Endodermal cell (in vitro differentiated cells): Measurements from ENCODE around the gene NPB. TPM values are rescaled to one million over a fixed set of nuclear protein-coding genes. Genes with fewer than 3 reads are reported as not detected.

Experiments used
- DNase-seq: peaks from one replicate; pipeline ENCODE4 v3.0.0-alpha.2; 2017
- H3K27ac ChIP-seq: 2 replicates; pipeline ENCODE4 v1.5.1; 2013; ENCODE audit warnings: mild to moderate bottlenecking, low read depth, low read length, moderate library complexity
- H3K27me3 ChIP-seq: 2 replicates; pipeline ENCODE4 v1.6.1; 2013; ENCODE audit warnings: mild to moderate bottlenecking, low read length, moderate library complexity; ENCODE audit not compliant: insufficient read depth, control insufficient read depth, poor library complexity, severe bottlenecking
- H3K36me3 ChIP-seq: 2 replicates; pipeline ENCODE4 v1.7.0; 2013; ENCODE audit warnings: mild to moderate bottlenecking, low read length, moderate library complexity; ENCODE audit not compliant: control insufficient read depth, insufficient read depth
- H3K4me1 ChIP-seq: one replicate; pipeline ENCODE4 v1.7.0; 2013; ENCODE audit warnings: low read length; ENCODE audit not compliant: control insufficient read depth, insufficient read depth
- H3K4me3 ChIP-seq: 2 replicates; pipeline ENCODE4 v1.5.1; 2013; ENCODE audit warnings: mild to moderate bottlenecking, low read length, moderate library complexity
- H3K9ac ChIP-seq: 2 replicates; pipeline ENCODE4 v1.6.1; 2013; ENCODE audit warnings: mild to moderate bottlenecking, low read length, moderate library complexity; ENCODE audit not compliant: poor library complexity, severe bottlenecking; ENCODE audit errors: extremely low read depth
- H3K9me3 ChIP-seq: 2 replicates; pipeline ENCODE4 v1.6.1; 2013; ENCODE audit warnings: mild to moderate bottlenecking, low read length, moderate library complexity; ENCODE audit not compliant: control insufficient read depth
- H3K27ac Mint-ChIP-seq: 2 replicates; pipeline ENCODE4 v1.8.0; 2020; ENCODE audit warnings: mixed read lengths
- H3K27me3 Mint-ChIP-seq: 2 replicates; pipeline ENCODE4 v1.8.0; 2021; ENCODE audit warnings: mild to moderate bottlenecking, mixed read lengths; ENCODE audit not compliant: insufficient read depth
- H3K36me3 Mint-ChIP-seq: 2 replicates; pipeline ENCODE4 v1.8.0; 2020; ENCODE audit warnings: low read depth, mixed read lengths
- H3K4me1 Mint-ChIP-seq: 2 replicates; pipeline ENCODE4 v1.8.0; 2020; ENCODE audit warnings: mixed read lengths
- H3K4me3 Mint-ChIP-seq: 2 replicates; pipeline ENCODE4 v1.8.0; 2020; ENCODE audit warnings: mild to moderate bottlenecking, moderate library complexity, mixed read lengths
- H3K9me3 Mint-ChIP-seq: 2 replicates; pipeline ENCODE4 v1.8.0; 2020; ENCODE audit warnings: mild to moderate bottlenecking, mixed read lengths
- CTCF ChIP-seq: fragments of 200-600 bp; sonication (generic); conservative IDR thresholded peaks from 2 replicates; pipeline ENCODE4 v1.5.0; 2021; ENCODE audit warnings: antibody characterized with exemption, mild to moderate bottlenecking
- WGBS, 2 experiments: methylation state at CpG; one replicate each; pipeline versions ENCODE4 v1.1.5 to v1.1.7; 2013; ENCODE audit warnings: missing lambda C conversion rate in 2 of 2, mixed read lengths in 1 of 2; ENCODE audit not compliant: insufficient coverage in 1 of 2, insufficient read length in 1 of 2; 5-methylcytosine and 5-hydroxymethylcytosine counted together
- total RNA-seq, 2 donors: library from RNA; stranded (reverse); fragmentation: NEBNext Ultra II Directional in 1 of 2; extraction: Animal tissue kit (Norgen Biotek cat#: 25700) in 1 of 2; gene quantifications; 2 replicates in 1 of 2; 3 replicates in 1 of 2; pipeline ENCODE4 v1.2.1, GENCODE V29; 2021

The NPB gene
- total RNA-seq, 2 donors from 2014 or later: 3.3 to 3.7 TPM

- no peaks in the 10 kb centered on the region for H3K27me3 ChIP-seq
- Mint-ChIP-seq H3K4me1 (peaks cover 6% of the 10 kb centered on the region), H3K27me3 (no peaks in the 10 kb centered on the region), H3K36me3 (peaks cover 8% of the 10 kb centered on the region), H3K4me3 (peak overlapping the region; percentile 73), H3K9me3 (no peaks in the 10 kb centered on the region), H3K27ac (peak overlapping the region; percentile 88)
- peaks cover 26% of the 10 kb centered on the region for H3K36me3 ChIP-seq
- no peak for TF ChIP-seq CTCF
- peak; percentile 79 for DNase-seq
- H3K4me3 ChIP-seq: peak overlapping the region; percentile 92
- no peaks in the 10 kb centered on the region for H3K9me3 ChIP-seq
- peak overlapping the region; percentile 24 for H3K27ac ChIP-seq
- WGBS, 2 experiments: 3 to 4% methylated on average over 33 to 65 of the region's 65 CpGs
- H3K4me1 ChIP-seq: no peaks in the 10 kb centered on the region
- H3K9ac ChIP-seq: peak overlapping the region; percentile 68
Observed at GRCh38 chr17:81870131-81870980, 31.7 kb upstream of the NPB start.

GRCh38 chr17:81870981-81871386 lies 31.1 kb upstream of the NPB start, which contains the start of gene ARHGDIA:
TSS of gene ARHGDIA (minus strand) at chr17:81871337. CDS start at chr17:81869930, 1,407 bp downstream.
- Histone ChIP-seq H3K36me3 (peaks cover 20% of the 10 kb centered on the region), H3K4me3 (peak within 1 kb of the TSS; percentile 92), H3K9ac (peak within 1 kb of the TSS; percentile 89), H3K27ac (peak within 1 kb of the TSS; percentile 92), H3K9me3 (no peaks in the 10 kb centered on the region), H3K27me3 (no peaks in the 10 kb centered on the region), H3K4me1 (no peaks in the 10 kb centered on the region)
- peak within 1 kb of the TSS; percentile 89 for H3K27ac Mint-ChIP-seq
- no peaks in the 10 kb centered on the region for H3K9me3 Mint-ChIP-seq
- DNase-seq: no peak
- no peak for TF ChIP-seq CTCF
- peak within 1 kb of the TSS; percentile 77 for H3K4me3 Mint-ChIP-seq
- H3K27me3 Mint-ChIP-seq: no peaks in the 10 kb centered on the region
- H3K4me1 Mint-ChIP-seq: peaks cover 6% of the 10 kb centered on the region
- peaks cover 3% of the 10 kb centered on the region for H3K36me3 Mint-ChIP-seq
- WGBS, 2 experiments: 0% methylated on average over 2 to 61 of the region's 64 CpGs

- peak; percentile 34 for TF ChIP-seq CTCF
- peak overlapping the region; percentile 92 for H3K27ac ChIP-seq
- H3K27me3 Mint-ChIP-seq: no peaks in the 10 kb centered on the region
- H3K36me3 Mint-ChIP-seq: peaks cover 3% of the 10 kb centered on the region
- peak overlapping the region; percentile 89 for H3K9ac ChIP-seq
- H3K4me3 Mint-ChIP-seq: peak overlapping the region; percentile 77
- peak; percentile 97 for DNase-seq
- H3K27me3 ChIP-seq: no peaks in the 10 kb centered on the region
- H3K4me3 ChIP-seq: peak overlapping the region; percentile 87
- no peaks in the 10 kb centered on the region for H3K9me3 ChIP-seq
- H3K9me3 Mint-ChIP-seq: no peaks in the 10 kb centered on the region
- WGBS, 2 experiments: 4 to 7% methylated on average over 60 to 86 of the region's 86 CpGs
- H3K4me1 Mint-ChIP-seq: peaks cover 6% of the 10 kb centered on the region
- H3K4me1 ChIP-seq: no peaks in the 10 kb centered on the region
- peak overlapping the region; percentile 89 for H3K27ac Mint-ChIP-seq
- H3K36me3 ChIP-seq: peaks cover 20% of the 10 kb centered on the region
Observed at GRCh38 chr17:81871387-81872230, 30.4 kb upstream of the NPB start.
